HG02610 (cell line): Measurements from ENCODE around the gene PXMP4.
A peak's percentile ranks its signal among the peaks of the same experiment; 100 is the strongest.

Experiments used
- ATAC-seq: cut with Tn5 transposase; IDR thresholded peaks from one replicate; pipeline ENCODE4 v1.9.1; 2021; ENCODE audit warnings: mild to moderate bottlenecking, moderate library complexity; ENCODE audit not compliant: unreplicated experiment

PXMP4 gene

DNA sequence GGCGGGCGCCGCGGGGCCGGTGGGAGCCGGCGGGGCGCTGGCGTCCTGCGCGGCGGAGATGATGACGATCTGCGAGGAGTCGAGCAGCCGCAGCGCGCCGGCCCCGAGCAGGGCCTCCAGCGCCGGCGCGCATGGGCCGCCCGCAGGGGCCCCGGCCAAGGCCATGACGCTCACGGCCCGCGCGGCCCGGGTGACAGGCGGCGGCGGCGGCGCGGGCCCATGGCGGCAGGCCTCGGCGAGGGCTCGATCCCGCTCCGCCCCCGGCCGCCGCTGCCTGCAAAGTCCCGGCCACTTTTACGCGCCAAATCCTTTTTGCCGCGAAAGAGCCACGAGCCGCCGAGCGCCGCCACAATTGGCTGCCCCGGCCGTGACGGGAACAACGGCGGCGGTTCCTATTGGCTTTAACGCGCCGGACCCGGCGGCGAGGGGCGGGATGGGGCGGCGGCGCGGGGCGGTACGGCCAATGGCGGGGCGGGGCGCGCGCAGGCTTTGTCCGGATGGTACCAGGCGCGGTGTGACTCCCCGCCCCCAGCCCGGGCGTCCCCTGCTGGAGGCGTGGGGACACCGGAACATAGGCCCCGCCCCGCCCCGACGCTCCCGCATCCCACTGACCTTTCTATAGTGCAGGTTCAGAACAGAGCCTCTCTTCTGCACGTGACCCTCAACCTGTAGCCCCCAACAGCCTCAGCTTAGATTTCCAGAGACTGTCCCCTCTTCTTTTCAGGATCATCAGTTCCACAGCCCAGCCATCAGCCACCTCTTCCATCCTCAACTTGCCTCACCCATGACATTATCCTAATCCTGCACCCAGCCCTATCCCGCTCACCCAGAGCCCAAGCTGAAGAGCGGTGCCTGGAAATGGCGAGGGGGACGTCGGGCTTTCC, 33.8 kb downstream of the PXMP4 start, which contains the start of gene E2F1:
E2F1 (minus strand) TSS at position 286 of the 884 bp plus-strand sequence; CDS start at position 165, 121 bp downstream.
- ATAC-seq = peak; percentile 89

DNA sequence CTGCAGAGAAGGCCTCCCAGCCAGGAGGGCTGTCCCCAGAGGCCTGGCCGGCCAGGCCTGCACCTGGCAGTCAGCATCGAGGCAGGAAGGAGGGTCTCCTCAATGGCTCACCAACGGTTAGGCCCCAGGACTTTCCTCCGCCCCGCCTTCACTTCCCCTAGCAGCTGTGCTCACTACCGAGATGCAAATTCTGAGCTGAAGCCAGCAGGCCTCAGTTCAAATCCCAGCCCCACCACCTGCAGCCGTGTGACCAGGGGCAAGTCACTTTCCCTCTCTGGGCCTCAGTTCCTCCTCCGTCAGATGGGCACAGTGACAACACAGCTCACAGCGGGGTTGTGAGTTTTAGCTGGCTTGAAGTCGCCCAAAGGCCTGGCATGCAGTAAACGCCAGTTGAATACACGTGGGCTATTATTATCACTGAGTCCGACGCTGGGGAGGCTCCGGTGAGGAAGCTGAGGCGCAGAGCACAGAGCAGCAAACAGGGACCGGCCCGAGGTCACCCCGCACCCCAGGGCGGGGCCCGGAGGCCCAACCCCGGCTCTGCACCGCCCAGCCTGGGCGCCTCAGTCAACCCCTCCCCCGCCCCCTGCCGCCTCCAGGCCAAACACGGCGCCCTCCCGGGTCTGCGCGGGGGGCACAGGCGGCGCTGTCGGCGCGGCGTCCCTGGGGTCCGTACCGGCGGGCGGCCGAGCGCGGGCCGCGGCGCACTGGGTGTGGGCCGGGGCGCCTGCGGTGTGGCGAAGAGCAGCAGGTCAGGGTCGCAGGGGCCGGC, 34.6 kb downstream of the PXMP4 start:
- ATAC-seq = peak; percentile 34

DNA sequence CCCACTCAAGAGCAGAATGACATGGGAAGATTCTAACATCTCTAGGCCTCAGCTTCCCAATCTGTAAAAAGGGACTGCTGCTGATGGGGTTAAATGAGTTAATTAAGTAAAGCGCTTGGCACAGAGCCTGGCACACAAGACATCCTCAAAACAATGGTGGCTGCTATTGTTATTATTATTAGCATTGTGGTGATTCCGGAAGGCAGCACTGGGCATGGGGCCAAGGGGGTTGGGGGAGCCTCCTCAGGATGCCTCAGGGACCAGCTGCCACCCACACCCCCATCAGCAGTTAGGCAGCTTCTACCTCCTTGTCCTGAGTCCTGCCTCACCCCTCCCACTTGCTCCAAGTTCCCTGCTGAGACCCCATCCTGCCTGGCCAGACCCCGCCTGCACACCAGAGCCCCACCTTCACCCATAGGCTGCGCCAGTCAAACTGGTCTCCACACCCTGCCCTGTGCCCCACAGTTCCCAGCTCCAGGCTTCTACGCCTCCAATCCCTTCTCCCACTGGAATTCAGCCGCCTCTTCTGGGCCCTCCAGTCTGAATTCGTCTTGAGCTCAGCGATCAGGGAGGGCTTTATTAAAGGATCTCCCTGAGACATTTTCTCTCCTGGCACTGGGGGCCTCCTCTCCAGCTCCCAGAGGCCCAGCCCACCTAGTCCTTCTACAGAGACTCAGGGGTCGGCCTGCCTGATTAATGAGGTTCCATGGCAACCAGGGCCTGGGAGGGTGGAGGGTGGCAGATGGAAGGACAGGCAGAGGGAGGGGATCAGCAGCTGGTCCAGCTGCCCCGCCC, 35.4 kb downstream of the PXMP4 start:
- ATAC-seq = no peak

DNA sequence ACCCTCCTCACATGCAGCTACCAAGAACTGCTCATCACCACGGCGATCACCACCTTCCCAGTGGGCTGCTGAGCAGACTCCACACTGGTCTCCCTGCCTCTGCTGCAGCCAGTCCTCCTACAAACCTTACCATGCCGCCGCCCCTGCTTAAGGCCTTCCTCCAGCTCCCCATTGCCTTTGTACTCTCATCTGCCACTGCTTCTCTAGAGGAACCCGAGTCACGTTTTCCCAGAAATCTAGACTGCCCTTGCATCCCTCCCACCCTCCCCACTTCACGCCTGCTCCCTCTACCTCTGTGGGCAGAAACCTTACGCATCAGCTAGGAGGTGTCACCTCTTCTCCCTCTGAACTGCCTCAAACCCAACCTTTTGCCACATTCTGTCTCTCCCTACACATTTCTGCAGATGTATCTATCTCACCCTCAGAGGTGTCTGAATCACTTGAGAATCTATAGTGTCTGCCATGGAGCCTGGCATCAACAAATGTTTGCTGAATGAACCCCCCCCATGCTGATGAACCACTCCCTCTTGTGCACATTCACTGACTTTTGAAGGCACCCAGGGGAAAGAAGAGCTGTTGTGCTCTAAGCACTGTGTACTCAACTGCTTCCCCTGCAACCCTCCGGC, 38.3 kb downstream of the PXMP4 start:
- no peak for ATAC-seq

DNA sequence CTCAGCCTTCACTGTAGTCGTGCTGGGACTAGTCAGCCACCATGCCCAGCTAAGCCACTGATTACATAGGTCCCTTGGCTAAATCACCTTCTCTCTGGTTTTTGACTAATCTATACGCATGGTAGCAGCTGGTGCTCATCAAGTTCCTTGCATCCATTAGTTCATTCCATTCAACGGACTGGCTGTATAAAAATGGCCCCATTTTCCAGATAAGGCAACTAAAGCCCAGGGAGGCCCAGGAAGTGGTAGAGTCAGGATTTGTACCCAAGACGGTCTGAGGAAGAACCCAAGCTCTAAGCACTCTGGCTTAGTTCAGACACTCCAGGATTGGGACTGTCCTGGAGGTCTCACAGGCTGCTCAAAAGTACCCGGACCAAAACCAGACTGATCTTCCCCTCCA, 38.8 kb downstream of the PXMP4 start:
- ATAC-seq = no peak

DNA sequence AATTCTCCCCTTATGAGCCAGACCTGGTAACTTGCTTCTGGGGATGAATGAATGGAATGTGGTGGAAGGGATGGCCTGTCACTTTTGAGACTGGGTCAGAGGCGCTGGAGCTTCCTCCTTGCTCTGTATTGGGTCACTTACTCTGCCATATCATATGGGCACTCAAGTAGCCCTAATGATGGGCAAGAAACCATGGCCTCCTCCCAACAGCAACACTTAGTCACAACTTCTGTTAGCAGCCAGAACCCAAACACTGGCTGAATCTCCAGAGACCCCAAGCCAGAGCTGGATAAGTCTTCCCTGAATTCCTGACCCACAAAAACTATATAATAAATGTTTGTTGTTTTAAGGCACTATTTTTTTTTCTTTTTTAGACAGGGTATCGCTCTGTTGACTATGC, 39.4 kb downstream of the PXMP4 start:
- ATAC-seq = no peak

DNA sequence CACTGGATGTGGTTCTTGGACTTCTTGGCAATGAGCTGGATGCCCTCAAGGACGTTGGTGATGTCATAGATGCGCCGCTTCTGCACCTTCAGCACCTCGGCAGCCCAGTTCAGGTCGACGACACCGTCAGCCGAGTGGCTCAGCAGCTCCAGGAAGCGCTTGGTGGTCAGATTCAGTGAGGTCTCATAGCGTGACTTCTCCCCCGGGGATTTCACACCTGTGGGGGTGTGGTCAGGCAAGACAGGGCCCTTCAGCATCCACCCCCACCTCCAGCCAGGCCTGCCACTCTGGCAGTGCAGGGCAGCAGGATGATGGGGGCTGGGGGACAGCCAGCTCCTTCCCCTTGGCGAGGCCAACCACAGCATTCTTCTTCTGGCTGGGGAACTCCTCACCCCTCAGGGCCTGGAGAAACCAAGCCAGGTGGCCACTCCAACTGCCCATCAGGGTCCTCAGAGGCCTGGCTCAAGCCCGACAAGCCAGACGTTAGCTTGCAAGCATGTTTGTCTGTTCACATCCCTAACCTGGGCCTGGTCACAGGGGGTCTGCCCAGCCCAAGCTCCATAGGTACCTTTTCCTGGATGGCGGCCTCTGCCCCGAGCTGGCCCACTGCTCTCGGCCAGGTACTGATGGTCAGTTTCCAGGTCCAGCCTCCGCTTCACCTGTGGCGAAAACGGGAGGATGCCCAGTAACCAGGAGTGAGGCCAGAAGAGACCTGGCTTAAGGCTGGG, 40.2 kb downstream of the PXMP4 start:
- ATAC-seq = no peak

DNA sequence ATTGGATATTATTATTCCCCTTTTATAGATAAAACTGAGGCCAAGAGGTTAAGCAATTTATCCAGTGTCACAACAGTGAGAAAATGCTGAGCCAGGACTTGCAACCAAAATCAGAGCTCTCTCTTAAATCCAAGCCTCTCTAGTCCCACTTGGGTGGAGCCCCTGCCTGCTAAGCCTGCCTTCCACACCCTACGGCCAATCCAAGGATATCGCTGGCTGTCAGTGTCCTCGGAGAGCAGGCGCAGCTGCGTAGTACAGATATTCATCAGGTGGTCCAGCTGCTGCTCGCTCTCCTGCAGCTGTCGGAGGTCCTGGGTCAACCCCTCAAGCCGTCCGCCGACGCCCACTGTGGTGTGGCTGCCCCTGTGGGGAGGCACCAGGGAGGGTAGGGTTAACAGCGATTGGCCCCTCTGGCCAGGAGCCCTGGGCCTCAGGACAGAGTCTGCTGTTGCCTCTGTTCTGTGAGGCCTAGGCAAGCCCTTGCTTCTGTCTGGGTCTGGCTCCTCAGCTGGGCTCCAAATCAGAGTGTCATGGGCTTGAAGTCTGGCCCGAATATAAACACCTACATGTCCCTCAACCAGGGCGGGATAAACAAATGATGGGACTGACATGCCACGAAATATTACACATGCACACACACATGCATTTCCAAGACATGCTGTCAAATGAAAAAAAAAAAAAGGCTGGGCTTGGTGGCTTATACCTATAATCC, 42.0 kb downstream of the PXMP4 start:
- ATAC-seq = no peak

DNA sequence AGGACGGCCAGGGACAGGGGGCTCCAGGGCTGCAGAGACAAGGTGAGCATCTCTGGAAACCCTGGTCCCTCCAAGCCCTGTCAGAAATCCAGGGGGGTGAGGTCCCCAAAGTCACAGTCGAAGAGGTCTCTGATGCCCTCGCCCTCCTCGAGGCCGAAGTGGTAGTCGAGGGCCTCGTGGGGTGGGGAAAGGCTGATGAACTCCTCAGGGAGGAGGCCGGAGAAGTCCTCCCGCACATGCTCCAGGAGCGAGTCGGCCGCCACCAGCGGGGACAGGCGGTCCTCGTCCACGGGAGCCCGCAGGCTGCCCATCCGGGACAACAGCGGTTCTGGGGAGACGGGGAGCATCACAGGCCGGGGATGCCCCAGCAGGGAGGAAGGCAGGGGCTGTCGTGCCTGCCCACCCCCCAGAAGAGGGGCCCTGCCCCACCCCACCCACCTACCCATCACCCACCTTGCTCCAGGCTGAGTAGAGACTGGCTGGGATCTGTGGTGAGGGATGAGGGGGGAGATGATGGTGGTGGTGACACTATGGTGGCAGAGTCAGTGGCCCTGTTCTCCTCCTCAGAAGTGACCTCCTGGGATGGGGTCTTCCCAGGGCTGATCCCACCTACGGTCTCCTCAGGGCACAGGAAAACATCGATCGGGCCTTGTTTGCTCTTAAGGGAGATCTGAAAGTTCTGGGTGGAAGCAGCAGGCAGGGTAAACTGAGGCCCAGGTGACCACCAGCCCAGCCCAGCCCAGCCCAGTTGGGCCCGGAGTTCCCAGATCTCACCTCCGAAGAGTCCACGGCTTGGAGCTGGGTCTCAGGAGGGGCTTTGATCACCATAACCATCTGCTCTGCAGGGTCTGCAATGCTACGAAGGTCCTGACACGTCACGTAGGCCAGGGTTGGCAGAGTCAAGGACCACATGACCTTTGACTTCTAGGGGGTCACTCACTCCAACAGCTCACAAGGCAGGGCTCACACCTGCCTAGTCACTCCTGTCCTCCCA, 43.2 kb downstream of the PXMP4 start:
- ATAC-seq = no peak

DNA sequence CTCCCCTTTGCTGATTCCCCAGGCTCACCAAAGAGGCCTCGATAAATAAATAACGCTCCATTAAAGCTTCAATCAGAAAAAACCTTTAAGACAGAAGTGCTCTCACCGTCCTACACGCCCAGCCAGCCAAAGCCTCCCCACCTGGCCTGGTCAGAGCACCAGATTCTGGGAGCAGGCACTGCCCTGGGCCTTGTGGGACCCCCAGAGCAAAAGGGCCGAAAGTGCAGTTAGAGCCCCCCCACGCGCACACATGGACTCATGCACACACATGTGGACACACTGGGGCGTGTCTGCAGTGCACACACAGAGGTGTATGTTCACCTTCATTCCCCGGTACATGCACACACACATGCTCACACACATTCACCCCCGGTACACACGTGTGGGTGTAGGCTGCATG, 44.0 kb downstream of the PXMP4 start:
- ATAC-seq = no peak

DNA sequence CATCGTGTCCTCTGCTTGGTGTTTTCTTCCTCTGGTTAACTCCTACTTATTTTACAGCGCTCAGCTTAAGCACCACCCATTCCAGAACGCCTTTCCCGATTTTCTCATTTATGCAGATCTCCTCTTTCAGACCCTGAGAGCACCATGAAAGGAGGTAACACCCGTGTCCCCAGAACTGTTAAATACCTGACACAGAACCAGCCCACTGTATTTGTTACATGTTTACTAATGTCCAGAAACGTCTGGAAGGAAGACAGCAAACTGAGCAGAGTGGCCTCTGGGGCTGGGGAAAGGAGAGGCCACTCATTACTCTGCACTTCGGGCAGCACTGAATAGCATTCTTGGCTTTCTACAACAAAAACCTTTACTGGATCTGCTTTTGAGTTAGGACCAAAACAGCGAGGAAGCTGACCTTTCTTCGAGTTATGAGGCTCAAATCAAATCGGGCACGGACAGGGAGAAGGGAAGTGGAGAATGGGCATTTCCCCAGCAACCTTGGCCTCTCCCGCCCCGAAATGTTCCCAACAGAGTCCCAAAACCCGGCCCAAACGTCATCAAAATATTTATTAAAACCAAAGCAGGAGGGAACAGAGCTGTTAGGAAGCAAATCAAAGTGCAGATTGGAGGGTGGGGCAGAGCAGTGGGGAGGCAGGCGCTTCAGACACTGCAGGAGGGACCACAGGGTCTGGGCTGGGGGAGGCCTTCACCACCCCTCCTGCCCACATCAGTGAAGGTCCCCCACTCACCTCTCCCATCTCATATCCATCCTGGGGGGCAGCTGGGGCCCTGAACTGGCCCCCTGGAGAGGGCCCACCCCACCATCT, 44.8 kb downstream of the PXMP4 start:
- no peak for ATAC-seq

DNA sequence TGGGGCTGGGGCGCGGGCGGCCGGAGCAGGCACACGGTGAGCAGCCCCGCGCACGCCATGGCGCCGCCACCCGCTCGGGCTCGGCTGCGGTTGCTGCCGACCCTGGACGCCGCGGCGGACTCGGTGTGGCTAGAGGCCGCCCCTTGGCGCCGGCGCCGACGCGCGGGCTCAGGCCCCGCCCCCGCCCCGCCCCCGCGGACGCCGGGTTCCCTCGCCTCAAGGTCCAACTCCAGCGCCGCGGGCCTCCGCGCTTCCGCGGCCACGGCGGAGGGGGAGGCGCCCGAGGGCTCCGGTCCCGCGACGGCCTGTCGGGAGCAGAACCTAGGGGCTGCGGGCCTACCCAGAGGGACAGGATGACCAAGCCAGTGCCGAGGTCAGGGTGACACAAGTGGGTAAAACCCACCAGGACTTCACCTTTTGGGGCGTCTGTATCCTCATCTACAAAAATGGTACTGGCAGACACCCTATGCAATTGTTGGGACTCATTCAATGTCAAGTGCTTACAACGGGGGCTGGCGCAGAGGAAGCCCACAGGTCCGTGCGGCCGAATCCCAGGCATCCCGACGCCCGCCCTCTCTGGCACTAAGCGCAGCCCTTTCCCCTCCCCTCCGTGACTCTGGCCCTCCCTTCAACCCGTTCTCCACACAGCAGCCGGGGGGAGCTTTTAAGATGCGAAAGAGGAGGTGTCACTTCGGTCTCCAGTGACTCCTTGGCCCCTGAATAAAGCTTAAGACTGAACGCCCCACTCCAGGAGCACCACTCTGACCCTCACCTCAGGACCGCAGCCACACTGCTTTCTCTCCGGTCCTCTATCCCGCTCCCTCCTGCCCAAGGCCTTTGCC, 45.6 kb downstream of the PXMP4 start, which contains the start of gene NECAB3:
NECAB3 (minus strand) TSS at position 135 of the 842 bp plus-strand sequence; CDS start at position 59, 76 bp downstream.
- peak; percentile 54 for ATAC-seq

DNA sequence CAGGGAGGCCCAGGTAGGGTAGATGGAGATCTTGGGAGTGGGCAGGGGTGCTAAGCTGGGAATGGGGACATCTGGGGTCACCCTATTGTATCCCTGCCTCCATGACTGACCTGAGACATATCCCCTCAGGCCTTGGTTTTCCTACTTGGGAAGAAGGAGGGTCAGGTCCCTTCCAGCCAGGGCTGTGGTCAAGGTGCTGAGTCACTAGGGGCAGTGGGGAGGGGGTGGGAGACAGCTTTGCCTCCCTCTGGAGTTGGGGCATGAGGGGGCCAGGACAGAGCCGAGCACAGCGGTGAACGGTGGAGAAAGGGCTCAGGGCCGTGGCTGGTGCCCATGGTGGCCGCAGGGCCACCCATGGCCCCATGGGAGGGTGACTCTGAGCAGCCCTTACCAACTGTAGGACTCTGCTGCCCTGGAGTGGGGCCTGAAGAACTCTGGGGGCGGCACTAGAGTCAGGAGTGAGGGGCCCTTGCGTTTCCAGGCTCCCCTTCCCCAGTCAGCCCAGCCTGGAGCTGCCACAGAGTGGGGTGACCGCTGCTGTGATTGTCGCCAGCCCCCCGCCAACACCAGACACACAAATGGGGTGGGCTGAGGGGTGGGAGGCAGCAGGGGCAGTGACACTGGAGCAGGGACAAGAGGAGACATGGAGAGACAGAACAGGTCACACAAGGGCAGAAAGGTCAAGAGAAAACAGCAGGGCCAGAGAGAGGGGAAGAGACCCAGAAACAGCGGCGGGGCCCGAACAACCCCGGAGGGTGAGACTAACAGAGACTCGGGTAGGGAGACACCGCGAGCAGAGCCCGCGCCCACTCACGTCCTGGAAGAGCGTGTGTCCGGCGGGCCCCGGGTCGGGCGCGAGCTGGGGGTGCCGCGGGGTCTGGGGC, 46.5 kb downstream of the PXMP4 start:
- ATAC-seq = no peak

DNA sequence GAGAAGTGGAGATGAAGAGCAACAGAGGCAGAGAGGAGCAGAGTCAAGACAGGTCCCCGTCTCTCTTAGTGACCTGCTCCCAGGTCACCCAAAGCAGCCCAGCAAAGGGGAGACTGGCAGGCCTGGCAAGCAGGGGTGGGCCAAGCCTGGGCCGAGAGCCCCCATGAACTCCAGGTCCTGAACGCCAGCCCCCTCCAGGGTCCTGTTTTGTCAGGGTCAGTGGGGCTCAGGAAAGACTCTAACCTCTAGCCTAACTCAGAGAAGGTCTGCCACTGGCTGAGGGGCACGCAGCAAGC, 47.0 kb downstream of the PXMP4 start:
- no peak for ATAC-seq

DNA sequence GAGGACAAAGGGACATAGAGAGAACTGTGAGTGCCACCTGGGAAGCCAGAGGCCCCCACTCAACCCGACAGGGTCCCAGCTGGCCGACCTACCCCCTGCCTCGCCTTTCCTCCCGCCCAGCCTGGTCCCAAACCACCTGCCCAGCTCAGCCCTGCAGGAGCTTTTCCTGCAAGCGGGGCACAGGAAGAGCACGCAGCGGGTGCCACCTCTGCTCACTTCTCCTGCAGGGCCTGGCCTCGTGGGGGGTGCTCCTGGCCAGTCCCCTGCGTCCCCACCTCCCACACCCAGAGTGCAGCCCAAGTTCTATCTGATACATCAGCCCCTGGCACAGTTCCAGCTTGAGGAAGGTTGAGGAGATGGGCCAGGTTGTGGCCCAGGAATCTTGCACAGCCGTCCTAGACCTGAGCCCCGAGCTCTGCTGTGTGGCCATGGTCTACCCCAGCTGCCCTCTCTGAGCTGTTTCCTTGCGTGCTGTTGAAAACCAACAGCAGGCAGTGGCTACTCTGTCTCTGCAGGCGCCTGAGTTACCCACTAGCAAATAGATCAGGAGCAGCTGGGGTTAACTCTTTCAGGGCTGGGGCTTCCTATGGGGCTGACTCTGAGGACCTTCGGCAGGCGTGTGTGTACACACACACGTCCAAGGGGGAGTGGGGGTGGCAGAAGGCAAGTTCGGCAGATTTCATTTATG, 47.5 kb downstream of the PXMP4 start:
- no peak for ATAC-seq
